ENCODE results near the gene SLC29A3.

Gene SLC29A3

DNA sequence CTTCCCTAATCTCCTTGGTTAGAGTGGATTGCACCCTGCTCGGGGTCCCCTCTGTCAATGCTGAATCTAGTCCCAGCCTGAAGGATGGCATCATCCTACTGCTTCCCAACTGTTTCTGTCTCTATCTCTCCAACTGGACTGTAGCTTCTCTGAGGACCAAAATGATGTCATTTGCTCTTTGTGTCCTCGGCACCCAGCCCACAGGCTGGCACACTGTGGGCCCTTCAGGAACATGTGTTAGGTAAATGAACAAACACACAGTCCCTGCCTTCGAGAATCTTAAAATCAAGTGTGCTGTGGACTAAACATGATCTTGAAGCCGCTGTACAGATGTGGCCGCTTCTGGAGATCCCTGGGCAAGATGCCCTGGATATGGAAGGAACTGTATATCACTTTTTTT, 72.6 kb downstream of the SLC29A3 start:
- H3K79me1 ChIP-seq (ENCODE audit: low read depth, low read length): no peaks in the 10 kb centered on the region
- DNase-seq (ENCODE audit: low spot score): no peak
- no peak overlapping the region for H3K27ac ChIP-seq (replicated peaks; ENCODE audit: low read length)
- no peak overlapping the region for H3K4ac ChIP-seq (ENCODE audit: low read length)
- no peak overlapping the region for H3K4me3 ChIP-seq (ENCODE audit: low read length in 2 of 2)
- H3K27me3 ChIP-seq (ENCODE audit: control insufficient read depth in 3 of 3, insufficient read depth in 3 of 3, low read depth in 1 of 3, low read length in 3 of 3): peaks cover 0 to 76% (median 0%) of the 10 kb centered on the region in 3 experiments
- H3K9ac ChIP-seq (ENCODE audit: low read depth, low read length, poor library complexity): no peak overlapping the region
- no peak overlapping the region for H4K91ac ChIP-seq (ENCODE audit: low read depth, low read length, poor library complexity)
- no peak overlapping the region for H2BK5ac ChIP-seq (ENCODE audit: low read length)
- WGBS, 2 donors (ENCODE audit: extremely low coverage in 2 of 2, insufficient read length in 2 of 2, insufficient replicate concordance in 1 of 2): no CpG with 5 or more reads among the region's 5 CpGs
- H2BK120ac ChIP-seq (ENCODE audit: low read depth, low read length): no peak overlapping the region
- H4K8ac ChIP-seq (ENCODE audit: low read depth, low read length): no peak overlapping the region
- H3K18ac ChIP-seq (ENCODE audit: low read length): no peak overlapping the region
- H2AK5ac ChIP-seq (ENCODE audit: low read depth, low read length): no peak overlapping the region
- H3K14ac ChIP-seq (ENCODE audit: low read length): no peak overlapping the region
- H3K4me2 ChIP-seq (ENCODE audit: insufficient read depth, low read length, poor library complexity, severe bottlenecking): no peak overlapping the region
- no peak overlapping the region for H2BK12ac ChIP-seq (ENCODE audit: low read length)
- no peak overlapping the region for H2AFZ ChIP-seq (ENCODE audit: low read length)
- no peak overlapping the region for H3K23ac ChIP-seq (ENCODE audit: low read depth, low read length, poor library complexity)
- H2BK15ac ChIP-seq (ENCODE audit: low read length): no peak overlapping the region
- H3K9me3 ChIP-seq (replicated peaks in 1 of 2; ENCODE audit: control insufficient read depth in 2 of 2, insufficient read depth in 1 of 2, low read depth in 1 of 2, low read length in 2 of 2): no peaks in the 10 kb centered on the region
- H3K36me3 ChIP-seq (replicated peaks in 1 of 2; ENCODE audit: control insufficient read depth in 2 of 2, insufficient read depth in 2 of 2, low read length in 2 of 2): no peaks in the 10 kb centered on the region
- H3K4me1 ChIP-seq (ENCODE audit: control insufficient read depth in 2 of 2, insufficient read depth in 1 of 2, low read depth in 1 of 2, low read length in 2 of 2): peaks cover 0 to 7% of the 10 kb centered on the region in 2 donors

DNA sequence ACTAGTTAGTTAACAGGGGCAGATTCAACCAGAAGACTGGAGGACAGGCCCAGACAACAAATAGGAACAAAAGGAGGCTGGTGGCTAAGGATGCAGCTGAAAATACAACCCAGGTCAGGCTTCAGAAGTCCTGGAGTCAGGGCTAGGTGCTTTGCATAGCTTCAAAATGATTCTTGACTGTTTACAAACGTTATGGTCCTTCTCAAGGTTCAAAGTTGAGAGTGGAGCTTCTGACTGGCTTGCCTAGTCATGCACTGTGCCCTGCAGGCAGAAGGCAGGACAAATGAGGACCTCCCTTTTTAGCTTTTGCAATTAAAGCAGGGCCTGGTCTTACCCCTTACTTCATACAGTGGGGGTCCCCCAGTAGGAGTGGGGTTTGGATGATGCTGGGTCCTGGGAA, 73.2 kb downstream of the SLC29A3 start:
- H2BK120ac ChIP-seq (ENCODE audit: low read depth, low read length): no peak overlapping the region
- no peak overlapping the region for H3K23ac ChIP-seq (ENCODE audit: low read depth, low read length, poor library complexity)
- H3K27me3 ChIP-seq (ENCODE audit: control insufficient read depth in 3 of 3, insufficient read depth in 3 of 3, low read depth in 1 of 3, low read length in 3 of 3): peaks cover 2 to 80% (median 3%) of the 10 kb centered on the region in 3 experiments
- no peak overlapping the region for H3K14ac ChIP-seq (ENCODE audit: low read length)
- no CpG with 5 or more reads among the region's 1 CpG for WGBS, 2 donors (ENCODE audit: extremely low coverage in 2 of 2, insufficient read length in 2 of 2, insufficient replicate concordance in 1 of 2)
- H3K4me2 ChIP-seq (ENCODE audit: insufficient read depth, low read length, poor library complexity, severe bottlenecking): no peak overlapping the region
- H2BK12ac ChIP-seq (ENCODE audit: low read length): no peak overlapping the region
- DNase-seq (ENCODE audit: low spot score): no peak
- no peak overlapping the region for H2AK5ac ChIP-seq (ENCODE audit: low read depth, low read length)
- H3K9me3 ChIP-seq (replicated peaks in 1 of 2; ENCODE audit: control insufficient read depth in 2 of 2, insufficient read depth in 1 of 2, low read depth in 1 of 2, low read length in 2 of 2): no peaks in the 10 kb centered on the region
- no peak overlapping the region for H2BK5ac ChIP-seq (ENCODE audit: low read length)
- H4K8ac ChIP-seq (ENCODE audit: low read depth, low read length): no peak overlapping the region
- H3K79me1 ChIP-seq (ENCODE audit: low read depth, low read length): no peaks in the 10 kb centered on the region
- no peak overlapping the region for H4K91ac ChIP-seq (ENCODE audit: low read depth, low read length, poor library complexity)
- H3K4me3 ChIP-seq (ENCODE audit: low read length in 2 of 2): no peak overlapping the region
- no peak overlapping the region for H3K4ac ChIP-seq (ENCODE audit: low read length)
- H3K4me1 ChIP-seq (ENCODE audit: control insufficient read depth in 2 of 2, insufficient read depth in 1 of 2, low read depth in 1 of 2, low read length in 2 of 2): peaks cover 0 to 7% of the 10 kb centered on the region in 2 donors
- H3K36me3 ChIP-seq (replicated peaks in 1 of 2; ENCODE audit: control insufficient read depth in 2 of 2, insufficient read depth in 2 of 2, low read length in 2 of 2): no peaks in the 10 kb centered on the region
- H2BK15ac ChIP-seq (ENCODE audit: low read length): no peak overlapping the region
- no peak overlapping the region for H3K27ac ChIP-seq (replicated peaks; ENCODE audit: low read length)
- H2AFZ ChIP-seq (ENCODE audit: low read length): no peak overlapping the region
- H3K9ac ChIP-seq (ENCODE audit: low read depth, low read length, poor library complexity): no peak overlapping the region
- H3K18ac ChIP-seq (ENCODE audit: low read length): no peak overlapping the region

DNA sequence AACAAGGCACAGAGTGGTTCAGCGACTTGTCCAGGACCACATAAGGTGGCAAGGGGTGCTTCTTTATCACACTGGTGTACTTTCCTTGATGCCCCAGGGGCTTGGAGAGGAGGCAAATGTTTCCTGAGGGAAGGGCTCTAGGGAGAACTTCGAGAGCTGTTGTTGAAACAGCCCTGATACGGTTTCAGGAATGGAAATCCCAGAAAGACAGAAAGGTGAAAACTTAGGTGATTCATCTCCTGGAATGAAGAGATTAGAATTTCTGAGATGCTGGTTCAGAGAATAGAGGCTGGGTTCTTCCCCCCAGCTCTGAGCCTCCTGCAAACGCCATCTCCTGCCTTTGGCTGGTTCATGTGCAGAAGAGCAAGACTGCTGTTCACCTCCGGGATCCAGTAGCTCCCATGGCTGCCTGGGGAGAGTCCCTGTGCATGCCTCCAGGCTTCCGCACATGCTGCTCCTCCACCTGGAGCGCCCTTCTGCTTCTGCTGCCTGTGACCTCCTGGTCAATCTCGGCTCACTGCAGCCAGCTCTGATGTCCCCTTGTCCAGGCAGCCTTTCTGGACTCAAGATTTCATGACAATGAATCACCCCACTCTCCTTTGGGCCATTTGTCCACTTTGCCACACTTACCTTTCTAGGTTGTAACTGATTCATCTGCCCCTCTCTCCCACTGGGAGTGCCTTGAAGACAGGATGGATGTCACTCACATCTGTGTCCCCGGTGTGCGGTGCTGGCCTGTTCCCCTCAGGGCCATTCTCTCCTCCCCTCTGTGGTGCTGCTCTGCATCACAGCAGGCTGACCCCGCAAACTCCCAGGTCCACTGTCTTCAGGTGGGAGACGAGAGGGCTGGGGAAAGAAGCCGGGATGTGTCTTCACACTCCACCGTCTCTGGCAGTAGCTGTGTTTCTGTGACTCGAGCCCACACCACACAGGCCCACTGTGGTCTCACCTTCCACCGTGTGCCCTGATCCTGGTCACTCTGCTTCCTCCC, 74.0 kb downstream of the SLC29A3 start:
- Histone ChIP-seq H2BK15ac (ENCODE audit: low read length) (peak overlapping the region; percentile 50), H3K4me2 (ENCODE audit: insufficient read depth, low read length, poor library complexity, severe bottlenecking) (no peak overlapping the region), H3K4me1 (ENCODE audit: control insufficient read depth in 2 of 2, insufficient read depth in 1 of 2, low read depth in 1 of 2, low read length in 2 of 2) (peaks cover 0 to 12% of the 10 kb centered on the region in 2 donors), H2AFZ (ENCODE audit: low read length) (no peak overlapping the region), H2AK5ac (ENCODE audit: low read depth, low read length) (peak overlapping the region; percentile 3), H3K23ac (ENCODE audit: low read depth, low read length, poor library complexity) (peak overlapping the region; percentile 13), H3K4me3 (ENCODE audit: low read length in 2 of 2) (no peak overlapping the region), H2BK120ac (ENCODE audit: low read depth, low read length) (no peak overlapping the region), H3K14ac (ENCODE audit: low read length) (no peak overlapping the region), H3K36me3 (replicated peaks in 1 of 2; ENCODE audit: control insufficient read depth in 2 of 2, insufficient read depth in 2 of 2, low read length in 2 of 2) (no peaks in the 10 kb centered on the region), H3K27me3 (ENCODE audit: control insufficient read depth in 3 of 3, insufficient read depth in 3 of 3, low read depth in 1 of 3, low read length in 3 of 3) (peaks cover 9 to 81% (median 11%) of the 10 kb centered on the region in 3 experiments), H2BK5ac (ENCODE audit: low read length) (no peak overlapping the region), H3K4ac (ENCODE audit: low read length) (no peak overlapping the region), H3K79me1 (ENCODE audit: low read depth, low read length) (no peaks in the 10 kb centered on the region), H2BK12ac (ENCODE audit: low read length) (peak overlapping the region; percentile 36), H3K9me3 (replicated peaks in 1 of 2; ENCODE audit: control insufficient read depth in 2 of 2, insufficient read depth in 1 of 2, low read depth in 1 of 2, low read length in 2 of 2) (no peaks in the 10 kb centered on the region), H4K8ac (ENCODE audit: low read depth, low read length) (no peak overlapping the region), H3K18ac (ENCODE audit: low read length) (no peak overlapping the region), H3K9ac (ENCODE audit: low read depth, low read length, poor library complexity) (no peak overlapping the region), H3K27ac (replicated peaks; ENCODE audit: low read length) (no peak overlapping the region), H4K91ac (ENCODE audit: low read depth, low read length, poor library complexity) (no peak overlapping the region)
- WGBS, 2 donors (ENCODE audit: extremely low coverage in 2 of 2, insufficient read length in 2 of 2, insufficient replicate concordance in 1 of 2): no CpG with 5 or more reads among the region's 16 CpGs
- DNase-seq (ENCODE audit: low spot score): no peak

DNA sequence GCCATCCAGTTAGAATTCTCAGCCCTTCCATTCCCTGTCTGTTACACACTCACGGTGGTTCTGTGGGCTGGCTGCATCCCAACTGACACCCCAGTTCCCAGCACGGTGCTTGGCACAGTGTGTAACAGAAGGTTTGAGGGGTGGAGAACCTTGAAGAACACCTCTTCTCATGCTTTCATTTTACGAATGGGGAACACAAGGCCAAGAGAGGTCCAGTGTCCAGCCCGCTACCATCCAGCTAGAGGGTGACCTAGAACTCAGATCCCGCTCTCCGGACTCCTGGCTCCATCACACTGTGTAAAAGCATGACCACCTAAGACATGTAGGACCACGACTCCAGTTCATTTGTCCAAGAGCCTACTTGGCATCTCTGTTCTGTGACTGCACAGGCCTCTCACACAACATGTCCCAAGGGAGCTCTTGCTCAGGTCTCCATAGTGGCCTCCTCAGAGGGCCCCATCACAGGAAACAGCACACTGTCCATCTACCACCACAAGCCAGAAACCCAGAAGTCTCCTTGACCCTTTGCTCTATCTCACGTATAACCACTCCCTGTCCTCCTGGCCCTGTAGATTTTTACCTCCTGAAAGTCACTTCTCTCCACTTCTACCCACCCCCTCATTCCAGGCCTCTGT, 74.9 kb downstream of the SLC29A3 start:
- H3K27me3 ChIP-seq (ENCODE audit: control insufficient read depth in 3 of 3, insufficient read depth in 3 of 3, low read depth in 1 of 3, low read length in 3 of 3): peaks cover 16 to 85% (median 20%) of the 10 kb centered on the region in 3 experiments

More for the DNA sequence above, 74.9 kb downstream of the SLC29A3 start:
- Histone ChIP-seq H3K4ac (ENCODE audit: low read length) (no peak overlapping the region), H3K18ac (ENCODE audit: low read length) (no peak overlapping the region), H2BK15ac (ENCODE audit: low read length) (peak overlapping the region; percentile 50), H4K8ac (ENCODE audit: low read depth, low read length) (no peak overlapping the region), H3K23ac (ENCODE audit: low read depth, low read length, poor library complexity) (peak overlapping the region; percentile 11), H2BK12ac (ENCODE audit: low read length) (peak overlapping the region; percentile 36), H2AFZ (ENCODE audit: low read length) (no peak overlapping the region), H2BK5ac (ENCODE audit: low read length) (no peak overlapping the region), H2AK5ac (ENCODE audit: low read depth, low read length) (no peak overlapping the region), H2BK120ac (ENCODE audit: low read depth, low read length) (no peak overlapping the region), H3K14ac (ENCODE audit: low read length) (no peak overlapping the region), H3K79me1 (ENCODE audit: low read depth, low read length) (no peaks in the 10 kb centered on the region), H4K91ac (ENCODE audit: low read depth, low read length, poor library complexity) (no peak overlapping the region), H3K27ac (replicated peaks; ENCODE audit: low read length) (no peak overlapping the region), H3K36me3 (replicated peaks in 1 of 2; ENCODE audit: control insufficient read depth in 2 of 2, insufficient read depth in 2 of 2, low read length in 2 of 2) (no peaks in the 10 kb centered on the region), H3K4me2 (ENCODE audit: insufficient read depth, low read length, poor library complexity, severe bottlenecking) (no peak overlapping the region), H3K4me3 (ENCODE audit: low read length in 2 of 2) (no peak overlapping the region), H3K9me3 (replicated peaks in 1 of 2; ENCODE audit: control insufficient read depth in 2 of 2, insufficient read depth in 1 of 2, low read depth in 1 of 2, low read length in 2 of 2) (peaks cover 0 to 2% of the 10 kb centered on the region in 2 donors), H3K4me1 (ENCODE audit: control insufficient read depth in 2 of 2, insufficient read depth in 1 of 2, low read depth in 1 of 2, low read length in 2 of 2) (peaks cover 0 to 12% of the 10 kb centered on the region in 2 donors), H3K9ac (ENCODE audit: low read depth, low read length, poor library complexity) (no peak overlapping the region)
- WGBS, 2 donors (ENCODE audit: extremely low coverage in 2 of 2, insufficient read length in 2 of 2, insufficient replicate concordance in 1 of 2): no CpG with 5 or more reads among the region's 8 CpGs
- DNase-seq (ENCODE audit: low spot score): no peak
